HepG2 (cell line): ENCODE data around the gene GNB1. TPM values are rescaled to one million over a fixed set of nuclear protein-coding genes. Genes with fewer than 3 reads are reported as not detected.
A peak's percentile ranks its signal among the peaks of the same experiment; 100 is the strongest.

Experiments
- ATM ChIP-seq: fragments of 450-650 bp; IDR thresholded peaks from 2 replicates; pipeline ENCODE4 v1.7.1; 2017; ENCODE audit warnings: mild to moderate bottlenecking, borderline replicate concordance
- DR1 ChIP-seq: sonication (generic); formaldehyde crosslinking; IDR thresholded peaks from 2 replicates; pipeline ENCODE4 v1.8.0; 2021; ENCODE audit warnings: mild to moderate bottlenecking, missing genetic modification reagents, inconsistent platforms
- FOXO4 ChIP-seq: sonication (generic); formaldehyde crosslinking; conservative IDR thresholded peaks from 2 replicates; pipeline ENCODE4 v1.8.1; 2023; ENCODE audit warnings: missing genetic modification reagents
- REPIN1 ChIP-seq: sonication (generic); formaldehyde crosslinking; IDR thresholded peaks from 2 replicates; pipeline ENCODE4 v1.8.0; 2022; ENCODE audit warnings: missing genetic modification reagents, low read depth, mild to moderate bottlenecking, borderline replicate concordance
- RORA ChIP-seq: sonication (generic); formaldehyde crosslinking; IDR thresholded peaks from 2 replicates; pipeline ENCODE4 v1.5.0; 2020; ENCODE audit warnings: mild to moderate bottlenecking, missing genetic modification reagents, moderate library complexity
- SNRNP70 ChIP-seq: fragments of 200-400 bp; formaldehyde crosslinking; IDR thresholded peaks from 2 replicates; pipeline ENCODE4 v1.6.1; 2017; ENCODE audit warnings: mild to moderate bottlenecking, low read depth, low read length, moderate library complexity
- TMF1 ChIP-seq: sonication (generic); formaldehyde crosslinking; IDR thresholded peaks from 2 replicates; pipeline ENCODE4 v1.8.1; 2022; ENCODE audit warnings: low read depth, missing genetic modification reagents
- XRCC5 ChIP-seq: fragments of 200-400 bp; formaldehyde crosslinking; optimal IDR thresholded peaks from 2 replicates; pipeline ENCODE3; 2017; ENCODE audit warnings: mild to moderate bottlenecking, low read length
- ZBTB26 ChIP-seq: IDR thresholded peaks from 2 replicates; pipeline ENCODE4 v1.6.1; 2016; ENCODE audit warnings: missing compliant biosample characterization, missing genetic modification reagents, borderline replicate concordance
- ZKSCAN5 ChIP-seq: sonication (generic); formaldehyde crosslinking; IDR thresholded peaks from 2 replicates; pipeline ENCODE4 v1.5.1; 2020; ENCODE audit warnings: mild to moderate bottlenecking, missing genetic modification reagents
- ZNF138 ChIP-seq: sonication (generic); formaldehyde crosslinking; IDR thresholded peaks from 2 replicates; pipeline ENCODE4 v1.5.0; 2020; ENCODE audit warnings: mild to moderate bottlenecking, low read depth, missing genetic modification reagents
- ZNF207 ChIP-seq: fragments of 450-650 bp; IDR thresholded peaks from 2 replicates; pipeline ENCODE4 v1.6.1; 2016; ENCODE audit warnings: antibody characterized with exemption, borderline replicate concordance
- ZNF275 ChIP-seq: sonication (generic); formaldehyde crosslinking; IDR thresholded peaks from 2 replicates; pipeline ENCODE4 v1.8.0; 2022; ENCODE audit warnings: missing genetic modification reagents, mild to moderate bottlenecking, inconsistent platforms, borderline replicate concordance
- ZNF33B ChIP-seq: sonication (generic); formaldehyde crosslinking; IDR thresholded peaks from 2 replicates; pipeline ENCODE4 v1.5.1; 2020; ENCODE audit warnings: mild to moderate bottlenecking, missing genetic modification reagents
- ZNF382 ChIP-seq: sonication (generic); formaldehyde crosslinking; IDR thresholded peaks from 2 replicates; pipeline ENCODE4 v1.5.0; 2020; ENCODE audit warnings: missing genetic modification reagents, mild to moderate bottlenecking, borderline replicate concordance
- ZNF552 ChIP-seq: sonication (generic); formaldehyde crosslinking; IDR thresholded peaks from 2 replicates; pipeline ENCODE4 v1.9.0; 2022; ENCODE audit warnings: missing genetic modification reagents, mild to moderate bottlenecking, borderline replicate concordance
- ZNF563 ChIP-seq: sonication (generic); formaldehyde crosslinking; IDR thresholded peaks from 2 replicates; pipeline ENCODE4 v1.8.0; 2022; ENCODE audit warnings: mild to moderate bottlenecking, moderate library complexity, missing genetic modification reagents
- ZNF784 ChIP-seq: sonication (generic); formaldehyde crosslinking; IDR thresholded peaks from 2 replicates; pipeline ENCODE4 v1.5.1; 2020; ENCODE audit warnings: missing genetic modification reagents, mild to moderate bottlenecking, borderline replicate concordance
- polyA plus RNA-seq, 8 experiments: library from polyadenylated mRNA; depleted of rRNA in 3 of 8; stranded (reverse) in 7 of 8; unstranded in 1 of 8; fragments of >200 nt; fragmentation: Illumina TruSeq in 4 of 8; extraction: Trizol in 4 of 8; gene quantifications; 2 replicates each; pipeline versions ENCODE4 v1.2.1 to v1.2.3, GENCODE V29; 2011 to 2016; ENCODE audit warnings: low read depth in 4 of 8, missing spikeins in 1 of 8, mixed read lengths in 1 of 8; ENCODE audit not compliant: insufficient read depth in 1 of 8
- total RNA-seq, 5 experiments: library from RNA; depleted of rRNA; stranded (reverse); fragments of >200 nt; fragmentation: Illumina TruSeq; extraction: Trizol; gene quantifications; 2 replicates each; pipeline ENCODE4 v1.2.3, GENCODE V29; 2016; ENCODE audit warnings: low read depth in 1 of 5
- TF ChIP-seq, protein P1 (sequence below): sonication (generic); formaldehyde crosslinking; IDR thresholded peaks from 2 replicates; pipeline ENCODE4 v1.5.1; 2020; ENCODE audit warnings: mild to moderate bottlenecking, missing genetic modification reagents, borderline replicate concordance

Gene GNB1
- total and polyA plus RNA-seq, 2 of the 13 experiments (the other 11 are each of a cell fraction or from before 2014, with no cell fraction given), result 66.2 to 327 TPM

DNA sequence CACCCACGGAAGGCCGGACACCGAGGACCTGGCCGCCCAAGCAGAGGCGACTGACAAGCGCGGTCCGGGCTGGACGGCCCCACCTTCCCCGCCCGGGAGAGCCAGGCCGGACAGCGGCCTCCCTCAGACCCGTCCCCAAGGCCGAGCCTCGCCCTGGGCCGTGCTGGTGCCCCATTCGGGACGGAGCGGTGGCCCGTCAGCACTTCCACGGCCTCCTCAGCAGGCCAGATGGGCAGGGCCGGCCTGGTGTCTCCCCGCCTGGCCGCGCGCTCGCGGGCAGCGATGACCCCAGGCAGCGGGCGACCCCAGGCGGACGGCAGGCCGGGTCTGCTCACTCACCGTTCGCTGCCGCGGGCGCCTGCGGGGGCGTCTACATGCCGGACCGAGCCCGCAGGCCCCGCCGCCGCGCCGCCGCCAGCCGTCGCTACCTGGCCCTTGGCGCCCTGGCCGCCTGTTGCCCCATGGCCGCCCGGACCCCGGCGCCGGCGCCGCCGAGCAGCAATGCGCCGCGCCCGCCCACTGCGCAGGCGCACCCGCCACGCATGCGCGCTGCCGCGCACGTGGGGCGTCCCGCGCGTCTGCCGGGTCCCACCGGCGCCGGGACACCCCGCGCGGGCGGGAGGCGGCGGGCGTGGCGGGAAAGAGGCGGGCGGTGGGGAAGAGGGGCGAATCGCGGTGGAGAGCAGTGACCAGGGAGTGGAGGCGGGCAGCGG lies 112.8 kb downstream of the GNB1 start, which contains the start of gene NADK (continued):
- TF ChIP-seq ATM (no peak), SNRNP70 (no peak), ZNF138 (CRISPR knock-in tag) (no peak; the same call in 1 of the 2 replicates), ZNF552 (no peak), ZNF207 (no peak), DR1 (CRISPR knock-in tag) (no peak), ZKSCAN5 (CRISPR knock-in tag) (no peak), FOXO4 (CRISPR knock-in tag) (no peak), RORA (CRISPR knock-in tag) (no peak), ZNF382 (CRISPR knock-in tag) (no peak), ZNF563 (CRISPR knock-in tag) (peak; percentile 0; the same call in 1 of the 2 replicates), REPIN1 (CRISPR knock-in tag) (no peak), ZNF33B (no peak), ZNF784 (CRISPR knock-in tag) (no peak), ZNF275 (CRISPR knock-in tag) (no peak), XRCC5 (peak; percentile 12), TMF1 (CRISPR knock-in tag) (peak; percentile 75; the same call in 1 of the 2 replicates), ZBTB26 (CRISPR knock-in tag) (no peak)
- TF ChIP-seq, protein P1, sequence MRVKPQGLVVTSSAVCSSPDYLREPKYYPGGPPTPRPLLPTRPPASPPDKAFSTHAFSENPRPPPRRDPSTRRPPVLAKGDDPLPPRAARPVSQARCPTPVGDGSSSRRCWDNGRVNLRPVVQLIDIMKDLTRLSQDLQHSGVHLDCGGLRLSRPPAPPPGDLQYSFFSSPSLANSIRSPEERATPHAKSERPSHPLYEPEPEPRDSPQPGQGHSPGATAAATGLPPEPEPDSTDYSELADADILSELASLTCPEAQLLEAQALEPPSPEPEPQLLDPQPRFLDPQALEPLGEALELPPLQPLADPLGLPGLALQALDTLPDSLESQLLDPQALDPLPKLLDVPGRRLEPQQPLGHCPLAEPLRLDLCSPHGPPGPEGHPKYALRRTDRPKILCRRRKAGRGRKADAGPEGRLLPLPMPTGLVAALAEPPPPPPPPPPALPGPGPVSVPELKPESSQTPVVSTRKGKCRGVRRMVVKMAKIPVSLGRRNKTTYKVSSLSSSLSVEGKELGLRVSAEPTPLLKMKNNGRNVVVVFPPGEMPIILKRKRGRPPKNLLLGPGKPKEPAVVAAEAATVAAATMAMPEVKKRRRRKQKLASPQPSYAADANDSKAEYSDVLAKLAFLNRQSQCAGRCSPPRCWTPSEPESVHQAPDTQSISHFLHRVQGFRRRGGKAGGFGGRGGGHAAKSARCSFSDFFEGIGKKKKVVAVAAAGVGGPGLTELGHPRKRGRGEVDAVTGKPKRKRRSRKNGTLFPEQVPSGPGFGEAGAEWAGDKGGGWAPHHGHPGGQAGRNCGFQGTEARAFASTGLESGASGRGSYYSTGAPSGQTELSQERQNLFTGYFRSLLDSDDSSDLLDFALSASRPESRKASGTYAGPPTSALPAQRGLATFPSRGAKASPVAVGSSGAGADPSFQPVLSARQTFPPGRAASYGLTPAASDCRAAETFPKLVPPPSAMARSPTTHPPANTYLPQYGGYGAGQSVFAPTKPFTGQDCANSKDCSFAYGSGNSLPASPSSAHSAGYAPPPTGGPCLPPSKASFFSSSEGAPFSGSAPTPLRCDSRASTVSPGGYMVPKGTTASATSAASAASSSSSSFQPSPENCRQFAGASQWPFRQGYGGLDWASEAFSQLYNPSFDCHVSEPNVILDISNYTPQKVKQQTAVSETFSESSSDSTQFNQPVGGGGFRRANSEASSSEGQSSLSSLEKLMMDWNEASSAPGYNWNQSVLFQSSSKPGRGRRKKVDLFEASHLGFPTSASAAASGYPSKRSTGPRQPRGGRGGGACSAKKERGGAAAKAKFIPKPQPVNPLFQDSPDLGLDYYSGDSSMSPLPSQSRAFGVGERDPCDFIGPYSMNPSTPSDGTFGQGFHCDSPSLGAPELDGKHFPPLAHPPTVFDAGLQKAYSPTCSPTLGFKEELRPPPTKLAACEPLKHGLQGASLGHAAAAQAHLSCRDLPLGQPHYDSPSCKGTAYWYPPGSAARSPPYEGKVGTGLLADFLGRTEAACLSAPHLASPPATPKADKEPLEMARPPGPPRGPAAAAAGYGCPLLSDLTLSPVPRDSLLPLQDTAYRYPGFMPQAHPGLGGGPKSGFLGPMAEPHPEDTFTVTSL, result no peak
